ENCODE data around the gene RALBP1.
"Not testable (repeated sequence)": the region's sequence is repeated elsewhere in the genome, so short reads cannot be mapped to it uniquely, and the experiment has no call there.

Gene RALBP1

DNA sequence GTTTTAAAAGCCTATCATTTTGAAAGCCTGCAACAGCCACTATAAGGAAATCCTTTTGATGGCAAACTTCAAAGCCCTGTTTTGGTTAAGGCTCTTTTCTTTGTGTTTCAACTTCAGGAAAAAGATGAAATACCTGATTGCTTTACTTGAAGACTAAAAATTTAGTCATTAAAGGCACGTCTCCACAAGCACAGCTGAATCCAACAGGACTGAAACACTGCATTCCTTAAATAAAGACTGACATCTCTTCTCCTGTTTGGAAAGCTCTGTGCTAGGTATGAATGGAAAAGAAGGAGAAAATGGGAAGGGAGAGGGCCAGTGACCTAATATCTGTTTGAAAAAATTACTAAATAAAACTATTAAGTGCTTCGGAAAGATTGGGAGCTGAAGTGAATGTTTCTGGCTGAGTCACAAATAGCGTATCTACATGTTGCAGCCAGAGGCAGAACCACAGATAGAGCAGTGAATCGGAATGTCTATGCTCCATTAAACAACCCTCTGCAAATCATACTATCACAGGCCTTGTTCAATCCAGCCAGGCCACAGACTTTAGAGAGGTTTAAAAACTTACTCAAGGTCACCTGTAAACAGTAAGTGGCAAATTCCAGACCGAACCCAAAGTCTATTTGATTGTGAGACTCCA is 21.1 kb upstream of the RALBP1 start:
- DNase-seq (ENCODE audit: low read depth) = no peak

DNA sequence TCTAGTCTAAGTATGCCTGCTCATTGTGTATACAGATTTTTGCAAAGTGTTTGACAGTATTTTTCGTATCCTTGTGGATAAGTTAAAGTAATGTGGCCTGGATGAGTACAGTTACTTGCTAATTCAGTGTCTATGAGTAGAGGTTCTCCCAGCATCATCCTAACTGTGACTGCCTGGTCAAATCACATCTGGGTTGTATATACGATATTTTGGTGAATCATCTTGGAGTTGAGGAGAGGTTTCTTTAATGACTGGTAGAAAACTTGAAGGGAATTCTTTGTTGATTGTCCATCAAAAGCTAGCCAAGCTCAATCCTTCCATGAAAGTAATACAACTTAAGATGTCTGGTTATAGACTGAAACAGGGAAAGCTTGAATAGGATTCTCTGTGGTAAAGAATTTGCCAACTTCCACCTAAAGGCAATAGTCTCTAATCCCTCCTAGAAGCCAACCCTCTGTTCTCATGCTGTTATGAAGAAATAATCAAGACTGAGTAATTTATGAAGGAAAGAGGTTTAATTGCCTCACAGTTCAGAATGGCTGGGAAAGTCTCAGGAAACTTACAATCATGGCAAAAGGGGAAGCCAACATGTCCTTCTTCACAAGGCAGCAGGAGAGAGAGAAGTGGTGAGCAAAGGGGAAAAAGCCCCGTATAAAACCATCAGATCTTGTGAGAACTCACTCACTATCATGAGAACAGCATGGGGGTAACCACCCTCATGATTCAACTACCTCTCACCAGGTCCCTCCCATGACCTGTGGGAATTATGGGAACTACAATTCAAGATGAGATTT is 19.4 kb upstream of the RALBP1 start:
- DNase-seq (ENCODE audit: low read depth) = no peak

DNA sequence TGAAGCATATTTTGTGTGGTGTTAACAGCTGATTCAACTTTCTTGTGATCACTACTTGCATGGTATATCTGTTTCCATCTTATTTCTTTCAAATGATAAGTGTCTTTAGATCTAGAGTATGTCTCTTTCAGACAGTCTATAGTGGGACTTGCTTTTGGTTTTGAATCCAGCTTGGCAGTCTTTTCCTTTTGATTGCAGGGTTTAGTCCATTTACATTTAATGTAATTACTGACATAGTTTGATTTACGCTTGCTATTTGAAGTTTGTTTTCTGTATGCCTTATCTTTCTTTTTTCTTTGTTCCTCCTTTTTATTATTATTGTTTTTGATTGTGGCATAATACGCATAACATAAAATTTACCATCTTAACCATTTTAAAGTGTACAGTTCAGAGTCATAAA is 9.2 kb upstream of the RALBP1 start:
- no peak for DNase-seq (ENCODE audit: low read depth)

DNA sequence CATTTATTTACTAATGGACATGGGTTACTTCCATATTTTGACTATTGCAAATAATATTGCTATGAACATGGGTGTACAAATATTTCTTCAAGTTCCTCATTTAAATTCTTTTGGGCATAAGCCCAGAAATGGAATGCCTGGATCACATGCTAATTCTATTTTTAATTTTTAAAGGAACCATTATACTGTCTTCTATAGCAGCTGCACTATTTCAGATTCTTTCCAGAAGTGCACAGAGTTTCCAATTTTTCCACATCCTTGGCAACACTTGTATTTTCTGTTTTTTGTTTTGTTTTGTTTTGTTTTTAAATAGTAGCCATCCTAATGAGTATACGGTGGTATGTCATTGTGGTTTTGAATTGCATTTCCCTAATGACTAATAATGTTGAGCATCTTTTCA is 8.5 kb upstream of the RALBP1 start:
- no peak for DNase-seq (ENCODE audit: low read depth)

DNA sequence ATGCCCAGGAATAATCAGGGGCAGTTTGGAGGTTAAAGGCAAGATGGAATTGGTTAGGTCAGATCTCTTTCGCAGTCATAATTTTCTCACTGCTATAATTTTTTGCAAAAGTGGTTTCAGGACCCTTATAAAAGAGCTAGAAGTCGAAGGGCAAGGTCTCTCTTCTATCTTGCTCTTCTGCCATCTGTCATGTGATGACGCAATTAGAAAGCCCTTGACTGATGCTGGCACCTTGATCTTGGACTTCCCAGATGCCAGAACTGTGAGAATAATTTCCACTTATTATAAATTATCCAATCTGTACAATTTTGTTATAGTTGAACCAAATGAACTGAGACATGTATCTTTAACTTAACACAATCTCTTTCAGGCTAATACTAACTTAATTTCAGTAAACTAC is 6.3 kb upstream of the RALBP1 start:
- DNase-seq (ENCODE audit: low read depth) = no peak

DNA sequence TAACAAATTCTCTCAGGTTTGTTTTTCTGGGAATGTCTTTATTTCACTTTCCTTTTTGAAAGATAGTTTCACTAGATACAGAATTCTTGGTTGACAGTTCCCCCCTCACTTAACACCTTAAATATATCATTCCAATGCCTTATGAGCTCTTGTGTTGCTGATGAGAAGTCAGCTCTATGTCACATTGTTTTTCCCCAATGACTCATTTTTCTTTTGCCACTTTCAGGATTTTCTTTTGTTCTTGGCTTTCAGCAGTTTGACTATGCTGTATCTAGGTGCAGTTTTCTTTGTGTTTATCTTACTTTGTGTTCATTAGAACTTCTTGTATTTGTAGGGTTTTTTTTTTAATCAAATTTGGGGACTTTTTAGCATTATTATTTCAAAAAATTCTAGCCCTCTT is 5.6 kb upstream of the RALBP1 start:
- DNase-seq (ENCODE audit: low read depth) = no peak

DNA sequence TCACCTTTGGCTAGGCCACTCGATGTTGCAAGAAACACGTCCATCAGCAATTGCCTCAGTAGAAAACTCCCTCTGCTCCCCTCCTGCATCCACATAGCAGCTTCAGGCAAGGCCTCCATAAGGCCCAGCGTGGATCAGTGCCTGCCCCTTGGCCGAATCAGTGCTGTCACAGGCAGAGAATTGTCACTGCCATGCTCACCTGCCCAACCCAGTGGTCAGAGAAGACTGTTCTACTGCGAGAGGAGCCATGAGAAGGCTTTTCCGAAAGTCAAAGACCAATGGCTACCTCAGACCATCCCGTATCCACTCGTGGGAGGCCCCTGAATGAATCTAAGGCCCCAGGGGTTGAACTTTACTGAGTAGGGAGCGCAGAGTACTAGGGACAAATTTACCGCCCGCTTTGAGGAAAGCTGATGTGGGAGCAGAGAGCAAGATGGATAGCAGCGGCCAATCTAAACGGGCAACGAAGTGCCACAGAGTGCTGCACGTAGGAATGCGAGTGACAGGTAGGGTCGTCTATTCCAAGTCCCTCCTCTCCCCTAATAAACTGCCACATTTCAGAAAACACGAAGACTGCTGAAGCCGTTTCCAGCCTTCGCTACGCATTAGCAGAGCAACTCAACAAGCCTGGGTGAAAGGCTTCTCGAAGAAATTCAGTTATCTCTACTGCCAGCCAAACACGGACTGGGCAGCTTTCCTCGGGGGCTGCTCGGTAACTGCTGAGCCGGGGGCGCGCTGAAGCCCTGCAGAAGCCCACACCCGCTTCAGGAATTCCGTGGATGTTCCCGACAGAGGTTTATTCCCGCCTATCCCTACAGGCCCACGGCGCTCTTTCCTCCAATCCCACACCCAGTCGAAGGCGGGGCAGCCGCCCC is 968 bp upstream of the RALBP1 start:
- peak; percentile 64 for DNase-seq (ENCODE audit: low read depth)

DNA sequence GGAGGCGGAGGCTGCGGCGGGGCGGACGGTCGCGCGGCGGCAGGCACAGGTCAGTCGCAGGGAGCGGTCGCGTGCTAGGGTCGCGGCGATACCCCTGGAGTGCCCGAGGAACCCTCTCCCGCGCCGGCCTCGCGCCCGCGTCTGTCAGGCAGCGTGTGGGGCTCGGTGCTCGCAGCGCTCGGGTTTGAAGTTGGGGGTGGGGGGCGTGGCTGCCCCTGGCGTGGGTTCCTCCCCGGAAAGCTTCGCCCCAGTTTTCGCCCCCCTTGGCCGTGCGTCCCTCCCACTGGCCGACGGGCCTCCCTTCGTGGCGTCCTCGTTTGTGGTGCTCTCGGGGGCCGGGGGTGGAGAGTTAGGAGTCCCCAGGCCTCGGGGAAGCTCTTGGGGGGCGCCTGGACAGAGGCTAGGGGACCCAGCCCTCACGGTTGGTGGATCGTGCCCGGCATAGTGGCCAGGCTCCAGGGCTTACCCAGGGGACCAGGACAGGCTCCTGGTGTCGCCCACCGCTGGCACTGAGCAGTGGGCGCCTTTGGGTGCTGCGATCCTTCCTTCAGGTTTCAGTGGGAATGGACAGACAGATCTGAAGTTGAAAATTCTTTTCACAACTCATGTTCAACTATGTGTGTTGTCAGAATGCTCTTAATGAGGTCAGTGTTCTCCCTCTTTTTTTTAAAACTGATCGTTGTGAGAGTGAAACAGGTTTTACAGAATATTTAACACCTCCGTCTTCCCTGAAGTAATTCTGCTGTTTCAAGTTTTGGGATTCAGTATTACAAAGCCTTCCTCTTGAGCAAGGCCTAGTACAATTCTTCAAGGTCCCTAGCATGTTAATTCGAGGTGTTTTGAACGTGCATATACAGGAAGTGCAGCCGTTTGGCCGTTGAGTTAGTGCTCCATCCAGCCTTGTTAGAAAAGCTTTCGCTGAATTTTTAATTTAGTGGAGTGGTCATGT is 604 bp downstream of the RALBP1 start:
- no peak for DNase-seq (ENCODE audit: low read depth)

DNA sequence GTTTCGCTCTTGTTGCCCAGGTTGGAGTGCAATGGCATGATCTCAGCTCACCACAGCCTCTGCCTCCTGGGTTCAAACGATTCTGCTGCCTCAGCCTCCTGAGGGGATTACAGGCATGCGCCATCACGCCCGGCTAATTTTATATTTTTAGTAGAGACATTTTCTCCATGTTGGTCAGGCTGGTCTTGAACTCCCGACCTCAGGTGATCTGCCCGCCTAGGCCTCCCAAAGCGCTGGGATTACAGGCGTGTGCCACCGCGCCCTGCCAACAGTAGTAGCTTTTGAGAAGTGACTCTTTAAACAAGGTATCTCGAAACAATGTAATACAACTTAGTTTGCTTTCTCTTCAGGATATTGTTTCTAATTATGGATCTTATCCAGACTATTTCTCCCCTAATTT is 1.6 kb downstream of the RALBP1 start:
- DNase-seq (ENCODE audit: low read depth) = not testable (repeated sequence)

DNA sequence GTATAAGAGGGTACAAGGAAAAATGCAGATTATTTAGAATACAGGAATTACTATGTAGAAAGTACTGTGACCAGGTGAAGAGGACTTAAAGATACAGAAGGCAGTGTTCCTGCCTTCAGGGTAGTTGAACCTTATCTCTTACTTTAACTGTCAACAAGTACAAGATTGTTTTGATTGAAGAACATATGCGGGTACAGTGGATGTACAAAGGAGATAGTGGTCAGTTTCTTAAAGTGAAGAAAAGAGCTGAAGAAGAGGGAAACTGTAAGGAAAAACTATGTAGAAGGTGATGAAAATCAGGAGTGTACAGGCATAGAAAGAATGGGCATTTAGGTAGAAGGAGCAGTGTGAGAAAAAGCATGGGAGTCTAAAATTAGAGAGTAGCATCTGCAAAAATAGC is 2.2 kb downstream of the RALBP1 start:
- no peak for DNase-seq (ENCODE audit: low read depth)

DNA sequence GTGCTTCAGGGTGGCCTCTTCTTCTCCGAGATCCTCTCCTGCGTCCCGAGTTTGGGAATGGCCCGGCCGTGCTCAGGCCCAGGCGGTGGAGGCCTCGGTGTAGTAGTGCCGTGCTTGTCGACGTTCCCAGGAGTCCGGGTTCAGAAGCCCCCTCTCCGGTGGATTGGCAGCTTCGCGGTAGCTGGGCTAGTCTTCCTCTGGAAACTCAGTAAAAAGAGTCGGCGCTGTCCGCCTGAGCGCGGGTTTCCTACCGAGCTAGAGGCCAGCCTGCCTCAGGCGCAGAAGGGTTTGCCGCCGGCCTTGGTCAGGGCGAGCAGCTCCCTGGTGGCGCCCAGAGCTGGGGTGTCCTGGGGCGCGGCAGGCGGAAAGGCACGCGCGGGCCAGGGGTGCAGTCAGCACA is 3.2 kb downstream of the RALBP1 start:
- no peak for DNase-seq (ENCODE audit: low read depth)

DNA sequence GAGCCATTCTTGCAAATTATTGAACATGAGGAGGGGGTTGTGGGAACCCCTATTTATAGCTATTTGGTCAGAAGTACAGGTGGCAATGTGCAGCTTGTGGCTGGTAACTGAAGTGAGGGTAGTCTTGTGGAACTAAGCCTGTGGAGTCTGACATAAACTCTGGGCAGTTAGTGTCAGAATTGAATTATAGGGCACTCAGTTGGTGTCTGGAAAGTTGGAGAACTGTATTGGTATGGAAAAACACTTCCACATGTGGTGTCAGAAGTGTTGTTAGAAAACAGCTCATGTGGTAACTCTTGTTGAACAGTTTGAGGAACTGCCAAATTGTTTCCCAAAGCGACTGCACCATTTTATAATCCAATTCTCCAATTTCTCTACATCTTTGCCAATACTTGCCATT is 7.5 kb downstream of the RALBP1 start:
- DNase-seq (ENCODE audit: low read depth) = no peak

DNA sequence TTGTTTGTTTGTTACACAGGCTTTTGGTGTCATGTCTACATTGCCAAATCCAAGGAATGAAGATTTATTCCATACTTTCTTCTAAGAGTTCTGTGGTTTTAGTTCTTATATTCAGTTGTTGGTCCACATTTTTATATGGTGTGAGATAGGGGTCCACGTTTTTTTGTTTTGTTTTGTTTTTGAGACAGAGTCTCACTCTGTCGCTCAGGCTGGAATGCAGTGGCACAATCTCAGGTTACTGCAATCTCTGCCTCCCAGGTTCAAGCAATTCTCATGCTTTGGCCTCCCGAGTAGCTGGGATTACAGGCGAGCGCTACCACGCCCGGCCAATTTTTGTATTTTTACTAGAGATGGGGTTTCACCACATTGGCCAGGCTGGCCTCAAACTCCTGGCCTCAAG is 8.2 kb downstream of the RALBP1 start:
- DNase-seq (ENCODE audit: low read depth) = no peak

DNA sequence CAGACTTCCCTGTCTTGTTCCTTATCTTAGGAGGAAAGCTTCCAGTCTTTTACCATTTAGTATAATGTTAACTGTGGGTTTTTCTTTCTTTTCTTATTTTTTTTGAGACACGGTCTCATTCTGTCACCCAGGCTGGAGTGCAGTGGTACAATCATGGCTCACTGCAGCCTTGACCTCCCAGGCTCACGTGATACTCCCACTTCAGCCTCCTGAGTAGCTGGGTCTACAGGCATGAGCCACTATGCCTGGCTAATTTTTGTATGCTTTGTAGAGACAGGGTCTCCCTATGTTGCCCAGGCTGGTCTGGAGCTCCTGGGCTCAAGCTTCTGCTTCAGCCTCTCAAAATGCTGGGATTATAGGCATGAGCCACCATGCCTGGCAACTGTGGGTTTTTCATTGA is 9.5 kb downstream of the RALBP1 start:
- DNase-seq (ENCODE audit: low read depth) = not testable (repeated sequence)

DNA sequence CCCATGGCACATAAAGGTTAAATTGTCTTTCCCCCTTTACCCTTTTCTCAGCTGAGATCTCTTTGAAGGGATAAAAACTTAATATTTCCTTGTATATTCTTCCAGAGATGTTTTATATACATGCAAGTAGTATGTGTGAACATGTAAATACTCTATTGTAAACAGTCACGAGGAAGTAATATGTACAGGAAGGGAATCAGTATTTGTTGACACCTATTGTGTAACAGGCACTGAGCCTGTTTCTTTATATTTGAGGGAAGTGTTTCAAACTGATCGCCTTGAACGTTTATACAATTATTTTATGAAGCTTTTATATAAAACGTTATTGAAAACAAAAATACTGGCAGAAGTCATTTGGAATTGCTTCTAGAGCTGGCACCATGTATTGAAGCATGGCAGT is 13.2 kb downstream of the RALBP1 start:
- DNase-seq (ENCODE audit: low read depth) = no peak

DNA sequence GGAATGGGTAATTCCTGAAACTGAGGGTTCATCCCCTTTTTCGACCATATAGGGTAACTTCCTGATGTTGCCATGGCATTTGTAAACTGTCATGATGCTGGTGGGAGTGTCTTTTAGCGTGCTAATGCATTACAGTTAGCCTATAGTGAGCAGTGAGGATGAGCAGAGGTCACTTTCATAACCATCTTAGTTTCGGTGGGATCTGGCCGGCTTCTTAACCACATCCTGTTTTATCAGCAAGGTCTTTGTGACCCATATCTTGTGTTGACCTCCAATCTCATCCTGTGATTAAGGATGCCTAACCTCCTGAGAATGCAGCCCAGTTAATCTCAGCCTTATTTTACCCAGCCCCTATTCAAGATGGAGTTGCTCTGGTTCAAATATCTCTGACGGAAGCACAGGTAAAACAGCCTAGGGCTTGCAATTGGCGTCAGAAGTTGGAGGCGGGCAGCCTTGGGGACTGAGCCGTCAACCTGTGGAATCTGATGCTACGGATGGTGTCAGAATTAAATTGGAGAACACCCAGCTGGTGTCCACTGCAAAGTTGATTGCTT is 19.5 kb downstream of the RALBP1 start:
- no peak for DNase-seq (ENCODE audit: low read depth)

DNA sequence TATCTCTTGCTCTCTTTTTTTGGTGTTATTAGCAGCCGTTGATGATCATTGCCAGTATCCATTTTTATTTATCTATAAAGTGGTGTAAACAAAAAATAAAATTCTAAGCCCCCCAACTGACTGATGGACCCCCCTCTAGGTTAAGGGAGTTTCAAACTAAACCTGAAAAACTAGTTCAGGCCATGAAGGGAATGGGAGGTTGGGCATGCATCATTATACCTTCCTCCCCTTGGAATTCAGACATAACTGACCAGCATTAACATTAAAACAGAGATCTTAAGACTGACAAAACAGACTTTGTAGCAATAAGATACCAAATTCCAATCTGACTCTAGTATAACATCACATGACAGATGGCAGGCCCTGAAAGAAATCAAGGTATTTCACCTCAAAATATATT is 20.2 kb downstream of the RALBP1 start:
- DNase-seq (ENCODE audit: low read depth) = no peak

DNA sequence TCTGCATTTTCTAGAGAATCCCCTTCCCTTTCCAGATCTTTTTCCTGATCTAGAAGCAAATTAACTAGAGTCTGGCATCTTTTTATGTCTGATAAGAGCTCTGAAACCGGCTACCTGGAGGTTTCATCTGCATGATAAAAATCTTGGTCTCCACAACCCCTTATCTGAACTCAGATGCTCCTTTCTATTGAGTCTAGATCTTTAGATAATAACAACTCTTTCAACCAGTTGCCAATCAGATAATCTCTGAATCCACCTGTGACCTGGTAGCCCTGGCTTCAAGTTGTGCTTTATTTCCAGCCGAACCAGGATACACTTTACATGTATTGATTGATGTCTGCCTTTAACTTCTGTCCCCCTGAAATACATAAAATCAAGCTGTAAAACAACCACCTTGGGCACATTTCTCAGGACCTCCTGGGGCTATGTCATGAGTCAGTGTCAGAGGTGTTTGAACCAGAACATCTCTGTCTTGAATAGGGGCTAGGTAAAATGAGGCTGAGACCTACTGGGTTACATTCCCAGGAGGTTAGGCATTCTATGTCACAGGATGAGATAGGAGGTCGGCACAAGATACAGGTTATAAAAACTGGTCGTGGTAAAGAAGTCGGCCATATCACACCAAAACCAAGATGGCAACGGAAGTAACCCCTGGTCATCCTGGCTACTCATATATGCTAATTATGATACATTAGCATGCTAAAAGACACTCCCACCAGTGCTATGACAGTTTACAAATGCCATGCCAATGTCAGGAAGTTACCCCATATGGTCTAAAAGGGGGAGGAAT is 20.8 kb downstream of the RALBP1 start:
- no peak for DNase-seq (ENCODE audit: low read depth)

DNA sequence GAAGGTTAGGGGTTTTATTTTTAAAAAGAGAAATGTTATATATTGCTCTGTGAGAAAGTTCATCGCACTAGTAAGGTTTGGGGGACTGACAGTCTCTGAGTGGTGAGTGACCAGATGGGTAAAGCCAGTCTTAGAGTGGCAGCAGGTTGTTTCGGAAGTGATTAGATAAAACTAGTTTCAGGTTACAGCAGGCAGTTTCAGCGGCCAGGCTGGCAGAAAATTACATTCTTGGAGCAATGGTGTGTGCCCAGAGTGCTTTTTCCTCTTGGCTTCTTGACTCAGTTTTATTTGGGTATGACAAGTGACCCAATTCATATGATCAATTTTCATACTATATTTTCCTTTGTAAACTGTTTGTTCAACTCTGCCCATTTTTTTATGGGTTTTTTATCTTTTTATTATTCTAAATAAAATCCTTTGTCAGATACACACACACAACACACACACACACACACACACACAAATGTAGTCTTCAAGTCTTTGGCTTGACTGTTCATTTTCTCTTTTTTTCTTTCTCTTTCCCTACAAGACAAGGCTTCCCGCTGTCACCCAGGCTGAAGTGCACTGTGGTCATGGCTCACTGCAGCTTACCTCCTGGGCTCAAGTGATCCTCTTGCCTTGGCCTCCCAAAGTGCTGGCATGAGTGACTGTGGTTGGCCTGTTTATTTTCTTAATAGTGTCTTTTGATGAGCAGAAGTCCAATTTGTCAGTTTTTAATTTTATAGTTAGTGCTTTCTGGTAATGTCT is 30.9 kb downstream of the RALBP1 start:
- no peak for DNase-seq (ENCODE audit: low read depth)

DNA sequence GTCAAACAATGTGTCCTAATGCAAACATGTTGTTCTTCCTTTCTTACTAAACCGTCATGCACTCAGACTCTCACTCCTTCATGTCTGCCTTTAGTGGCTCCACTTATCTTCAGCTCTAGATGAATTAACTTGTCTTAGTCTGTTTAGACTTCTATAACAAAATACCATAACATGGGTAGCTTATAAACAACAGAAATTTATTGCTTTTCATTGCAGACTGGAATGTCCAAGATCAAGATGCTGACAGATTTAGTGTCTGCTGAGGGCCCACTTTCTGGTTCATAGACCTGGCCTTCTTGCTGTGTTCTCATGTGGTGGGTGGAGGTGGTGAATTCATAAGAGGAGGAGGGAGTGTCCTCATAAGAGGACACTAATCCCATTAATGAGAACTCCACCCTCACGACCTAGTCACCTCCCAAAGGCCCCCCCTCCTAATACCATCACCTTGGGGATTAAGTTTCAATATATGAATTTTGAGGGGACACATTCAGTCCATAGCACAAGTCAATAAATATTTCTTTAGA is 32.3 kb downstream of the RALBP1 start:
- no peak for DNase-seq (ENCODE audit: low read depth)

Data from fibroblast of the conjunctiva (primary cell).